Nephron (organoid): ENCODE data around the gene RAB3D.
"Not testable (repeated sequence)": the region's sequence is repeated elsewhere in the genome, so short reads cannot be mapped to it uniquely, and the experiment has no call there.

Source experiments
- H3K27ac Mint-ChIP-seq, 3 experiments: 2 replicates each; pipeline ENCODE4 v1.8.0; 2020; ENCODE audit warnings: mixed read lengths in 3 of 3, mild to moderate bottlenecking in 2 of 3, moderate library complexity in 1 of 3
- H3K27me3 Mint-ChIP-seq: 2 replicates; pipeline ENCODE4 v1.8.0; 2021; ENCODE audit warnings: low read depth, mild to moderate bottlenecking, moderate library complexity, mixed read lengths
- H3K36me3 Mint-ChIP-seq: 2 replicates; pipeline ENCODE4 v1.8.0; 2020; ENCODE audit warnings: low read depth, mixed read lengths
- H3K4me1 Mint-ChIP-seq: 2 replicates; pipeline ENCODE4 v1.8.0; 2020; ENCODE audit warnings: mixed read lengths
- H3K4me3 Mint-ChIP-seq, 3 experiments: 2 replicates each; pipeline ENCODE4 v1.8.0; 2020; ENCODE audit warnings: mild to moderate bottlenecking in 3 of 3, mixed read lengths in 3 of 3, moderate library complexity in 2 of 3
- H3K9me3 Mint-ChIP-seq: 2 replicates; pipeline ENCODE4 v1.8.0; 2020; ENCODE audit warnings: mixed read lengths
- CTCF ChIP-seq, 3 experiments: fragments of 200-600 bp; sonication (generic); IDR thresholded peaks; one replicate each; pipeline ENCODE4 v1.5.0; 2021; ENCODE audit warnings: antibody characterized with exemption in 3 of 3; ENCODE audit not compliant: unreplicated experiment in 3 of 3

Gene RAB3D

GRCh38 chr19:11345122-11345803 lies 5.8 kb upstream of the RAB3D start:
- H3K36me3 Mint-ChIP-seq, result no peaks in the 10 kb centered on the region
- peak overlapping the region; percentile 89 to 94 (median 93) for H3K4me3 Mint-ChIP-seq
- H3K27ac Mint-ChIP-seq, result peak overlapping the region; percentile 70 to 85 (median 85)
- H3K4me1 Mint-ChIP-seq, result peaks cover 29% of the 10 kb centered on the region
- no peaks in the 10 kb centered on the region for H3K9me3 Mint-ChIP-seq
- TF ChIP-seq CTCF (IDR thresholded peaks at IDR 0.05; ENCODE audit: unreplicated experiment in 3 of 3), result no peak
- H3K27me3 Mint-ChIP-seq, result no peaks in the 10 kb centered on the region

GRCh38 chr19:11342429-11342828 lies 3.0 kb upstream of the RAB3D start:
- Mint-ChIP-seq H3K27ac (no peak overlapping the region), H3K36me3 (peaks cover 3% of the 10 kb centered on the region), H3K27me3 (no peaks in the 10 kb centered on the region), H3K4me1 (peaks cover 38% of the 10 kb centered on the region), H3K9me3 (no peaks in the 10 kb centered on the region), H3K4me3 (peak overlapping the region; percentile 32 to 63 (median 36))
- no peak for TF ChIP-seq CTCF (IDR thresholded peaks at IDR 0.05; ENCODE audit: unreplicated experiment in 3 of 3)

GRCh38 chr19:11340099-11340467 lies 626 bp upstream of the RAB3D start:
- H3K36me3 Mint-ChIP-seq, result peaks cover 22% of the 10 kb centered on the region
- H3K4me3 Mint-ChIP-seq, result peak overlapping the region; percentile 84 to 87 (median 86)
- H3K9me3 Mint-ChIP-seq, H3K27me3 Mint-ChIP-seq: not testable (repeated sequence)
- peak overlapping the region; percentile 51 to 88 (median 63) for H3K27ac Mint-ChIP-seq
- H3K4me1 Mint-ChIP-seq, result peaks cover 17% of the 10 kb centered on the region

- Mint-ChIP-seq H3K9me3 (no peaks in the 10 kb centered on the region), H3K27me3 (no peaks in the 10 kb centered on the region), H3K4me1 (peaks cover 10% of the 10 kb centered on the region)
These were observed 746 bp downstream of the RAB3D start for GRCh38 chr19:11338569-11339253.

GRCh38 chr19:11338121-11338520 lies 1.3 kb downstream of the RAB3D start:
- no peaks in the 10 kb centered on the region for H3K27me3 Mint-ChIP-seq
- H3K36me3 Mint-ChIP-seq, result peaks cover 35% of the 10 kb centered on the region
- H3K9me3 Mint-ChIP-seq, result no peaks in the 10 kb centered on the region
- peak overlapping the region in 2 of 3 experiments; percentile 19 to 86 for H3K4me3 Mint-ChIP-seq
- H3K4me1 Mint-ChIP-seq, result peaks cover 10% of the 10 kb centered on the region
- no peak for TF ChIP-seq CTCF (IDR thresholded peaks at IDR 0.05; ENCODE audit: unreplicated experiment in 3 of 3)
- peak overlapping the region in 1 of 3 experiments; percentile 50 for H3K27ac Mint-ChIP-seq

More at GRCh38 chr19:11338569-11339253, 746 bp downstream of the RAB3D start:
- Mint-ChIP-seq H3K4me3 (peak overlapping the region; percentile 84 to 87 (median 86)), H3K36me3 (peaks cover 31% of the 10 kb centered on the region), H3K27ac (peak overlapping the region; percentile 50 to 75 (median 73))
- TF ChIP-seq CTCF (IDR thresholded peaks at IDR 0.05; ENCODE audit: unreplicated experiment in 3 of 3), result no peak

GRCh38 chr19:11337080-11337479 lies 2.4 kb downstream of the RAB3D start:
- no peak overlapping the region for H3K27ac Mint-ChIP-seq
- peaks cover 10% of the 10 kb centered on the region for H3K4me1 Mint-ChIP-seq
- peak overlapping the region in 2 of 3 experiments; percentile 4 to 14 for H3K4me3 Mint-ChIP-seq
- no peaks in the 10 kb centered on the region for H3K27me3 Mint-ChIP-seq
- TF ChIP-seq CTCF (IDR thresholded peaks at IDR 0.05; ENCODE audit: unreplicated experiment in 3 of 3), result no peak
- no peaks in the 10 kb centered on the region for H3K9me3 Mint-ChIP-seq
- H3K36me3 Mint-ChIP-seq, result peaks cover 44% of the 10 kb centered on the region
